CD1c-positive myeloid dendritic cell (primary cell): ENCODE results near the gene ACAP1.
A peak's percentile ranks its signal among the peaks of the same experiment; 100 is the strongest.
"Not testable (repeated sequence)": the region's sequence is repeated elsewhere in the genome, so short reads cannot be mapped to it uniquely, and the experiment has no call there.

Experiments used
- DNase-seq: peaks from one replicate; pipeline ENCODE4 v3.0.0-alpha.2; 2016; ENCODE audit errors: extremely low spot score

ACAP1 gene

DNA sequence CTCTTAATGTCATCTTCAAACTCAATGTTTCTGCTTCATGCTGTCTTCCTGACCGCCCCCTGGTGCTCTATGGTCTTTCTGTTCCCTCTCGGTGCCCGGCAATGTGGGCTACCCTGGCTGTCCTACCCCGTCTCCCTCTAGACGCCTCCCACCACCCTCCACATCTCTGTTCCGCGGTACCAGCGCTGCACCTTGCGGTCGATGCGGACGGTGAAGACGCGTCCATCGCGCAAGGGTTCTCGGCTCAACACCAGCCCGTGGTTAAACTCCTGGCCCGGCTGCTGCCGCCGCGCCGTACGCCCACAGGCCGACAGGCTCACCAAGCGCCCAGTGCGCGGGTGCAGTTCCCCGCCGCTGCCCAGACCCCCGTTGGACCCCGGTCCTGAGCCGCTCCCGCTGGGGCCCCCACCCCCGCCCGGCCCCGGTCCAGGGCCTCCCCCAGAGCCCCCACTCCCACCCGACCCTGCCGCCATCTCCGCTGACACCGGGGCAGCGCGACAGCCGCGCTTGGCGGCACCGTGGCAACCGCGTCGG lies 7.4 kb upstream of the ACAP1 start, which contains the start of gene NEURL4:
Gene NEURL4 (minus strand): TSS at position 496 of the 534 bp plus-strand sequence. CDS start 23 bp downstream, at position 473.
- DNase-seq: no peak

DNA sequence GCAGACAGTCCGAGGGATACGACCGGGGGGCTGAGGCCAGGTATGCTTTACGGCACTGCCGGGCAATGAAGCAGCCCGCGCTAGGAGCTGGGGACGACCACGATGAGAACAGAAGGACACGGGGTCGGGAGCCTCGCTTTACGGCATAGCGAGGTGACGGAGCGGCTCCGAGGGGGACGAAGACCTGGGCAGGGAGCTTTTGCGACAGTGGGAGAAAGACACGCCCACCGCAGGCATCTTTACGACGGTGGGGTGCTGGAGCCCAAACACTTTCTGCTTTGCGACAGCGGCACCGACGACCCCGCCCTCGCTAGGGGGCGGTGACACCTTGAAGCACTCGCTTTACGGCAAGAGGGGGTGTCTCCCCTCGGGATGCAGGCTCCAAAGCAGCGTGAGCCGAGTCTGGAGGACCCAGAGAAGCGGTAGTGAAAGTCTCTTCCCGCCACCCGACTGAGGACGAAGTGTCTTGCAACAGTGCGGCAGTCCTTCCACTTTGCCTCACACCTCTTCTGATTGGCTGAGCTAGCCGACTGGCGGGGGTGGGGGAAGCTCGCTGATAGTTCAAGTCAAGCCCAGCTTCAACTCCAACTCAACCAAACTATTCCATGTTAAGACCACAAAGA lies 6.8 kb upstream of the ACAP1 start:
- peak; percentile 100 for DNase-seq

DNA sequence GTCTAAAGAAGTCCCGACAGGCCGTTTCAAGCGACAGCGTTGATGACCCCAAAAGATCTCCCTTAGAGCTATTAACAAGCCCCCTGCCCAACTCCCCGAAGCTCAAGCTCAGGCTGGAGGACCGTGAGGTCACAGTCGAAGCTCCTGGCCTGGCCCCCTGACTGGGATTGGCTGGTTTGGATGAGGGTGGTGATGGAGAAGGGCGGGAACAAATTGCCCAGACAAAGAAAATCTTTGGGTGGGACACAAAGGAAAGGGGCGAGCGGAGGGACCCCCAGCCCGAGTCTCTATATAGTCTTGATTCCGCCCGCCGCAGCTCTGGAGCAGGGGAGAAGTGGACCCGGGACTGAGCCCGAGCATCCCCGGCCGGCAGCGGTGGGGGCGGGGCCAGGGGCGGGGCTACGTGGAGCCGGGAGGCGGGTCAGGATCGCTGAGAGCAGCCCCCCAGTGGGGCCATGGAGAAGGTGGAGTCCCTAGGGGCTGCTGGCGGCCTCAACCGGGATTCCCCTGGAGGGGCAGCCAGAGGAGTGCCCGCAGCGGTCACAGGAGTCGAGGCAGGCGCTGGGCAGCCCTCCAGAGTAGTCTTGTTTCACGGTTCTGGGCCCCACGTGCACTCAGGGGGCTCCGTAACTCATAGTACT lies 6.2 kb upstream of the ACAP1 start:
- DNase-seq: no peak

DNA sequence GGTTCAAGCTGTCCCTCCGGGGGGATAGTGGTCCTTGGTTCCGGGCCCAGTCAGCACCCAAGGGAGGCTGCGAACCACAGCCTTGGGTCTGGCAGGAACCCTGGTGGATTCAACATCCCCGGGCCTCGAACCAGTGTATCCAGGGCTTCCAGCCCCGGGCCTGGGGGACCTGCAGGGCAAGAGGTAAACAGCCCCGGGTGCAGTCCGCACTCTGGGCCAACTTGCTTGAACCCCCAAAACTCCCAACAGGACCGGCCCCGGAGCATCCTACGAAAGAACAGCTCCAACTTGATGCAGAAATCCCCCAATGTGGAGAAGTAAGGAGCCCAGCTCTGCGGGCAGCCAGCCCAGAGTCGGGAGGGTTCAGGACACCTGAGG lies 5.7 kb upstream of the ACAP1 start:
- DNase-seq: no peak

DNA sequence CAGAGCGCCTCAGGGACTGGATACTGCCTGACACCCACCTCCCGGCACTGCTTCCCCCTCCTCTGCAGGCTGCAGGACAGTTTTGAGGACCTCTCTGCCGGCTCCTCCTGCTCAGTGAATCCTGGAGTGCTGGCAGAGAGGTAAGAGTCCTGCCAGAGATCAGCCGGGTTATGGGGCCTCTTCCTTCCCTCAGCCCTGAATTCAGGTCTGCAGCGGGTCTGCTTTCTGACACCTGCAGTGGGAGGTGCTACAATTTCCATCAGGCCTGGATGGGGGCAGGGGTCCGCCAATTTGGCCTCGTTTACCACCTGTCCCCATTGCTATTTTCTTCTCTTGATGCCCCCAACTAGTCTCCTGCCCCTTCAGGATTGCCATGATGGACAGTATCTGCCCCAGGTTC lies 4.2 kb upstream of the ACAP1 start:
- DNase-seq: no peak

DNA sequence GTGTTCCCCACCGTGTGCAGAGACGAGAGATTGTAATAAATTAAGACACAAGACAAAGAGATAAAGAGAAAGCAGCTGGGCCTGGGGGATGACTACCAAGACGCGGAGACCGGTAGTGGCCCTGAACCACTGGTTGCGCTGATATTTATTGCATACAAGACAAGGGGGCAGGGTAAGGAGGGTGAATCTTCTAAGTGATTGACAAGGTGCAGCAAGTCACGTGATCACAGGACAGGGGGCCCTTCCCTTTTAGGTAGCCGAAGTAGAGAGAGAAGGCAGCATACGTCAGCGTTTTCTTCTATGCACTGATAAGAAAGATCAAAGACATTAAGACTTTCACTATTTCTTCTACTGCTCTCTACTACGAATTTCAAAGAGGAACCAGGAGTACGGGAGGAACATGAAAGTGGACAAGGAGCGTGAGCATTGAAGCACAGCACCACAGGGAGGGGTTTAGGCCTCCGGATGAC lies 3.7 kb upstream of the ACAP1 start:
- DNase-seq: not testable (repeated sequence)

DNA sequence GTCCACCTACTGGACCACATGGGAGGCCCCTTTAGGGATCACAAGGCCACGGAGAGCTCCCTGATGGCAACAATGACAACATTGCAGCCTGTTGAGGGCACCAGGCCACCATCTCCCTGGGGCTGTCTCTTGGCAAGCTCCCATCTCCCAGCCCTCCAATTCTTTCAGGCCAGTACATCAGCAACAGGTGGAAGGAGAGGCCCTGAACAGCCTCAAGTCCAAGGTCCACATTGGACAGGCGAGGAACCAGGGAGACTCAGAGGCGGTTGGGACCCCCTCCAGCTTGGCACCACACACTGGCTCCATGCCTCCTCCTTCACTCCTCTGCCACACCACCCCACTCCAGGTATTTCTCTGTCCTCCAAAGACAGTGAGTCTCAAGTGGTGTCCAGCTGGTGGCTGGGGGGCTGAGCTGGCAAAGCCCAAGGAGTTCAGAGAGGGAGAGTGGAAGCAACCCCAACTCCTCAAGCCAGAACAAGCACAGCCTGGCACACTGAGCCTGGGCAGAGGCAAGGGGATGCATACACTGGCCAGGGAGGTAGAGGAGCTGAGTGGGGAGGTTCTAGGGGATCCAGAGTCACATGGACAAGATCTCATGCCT lies 1.3 kb upstream of the ACAP1 start:
- DNase-seq: no peak

DNA sequence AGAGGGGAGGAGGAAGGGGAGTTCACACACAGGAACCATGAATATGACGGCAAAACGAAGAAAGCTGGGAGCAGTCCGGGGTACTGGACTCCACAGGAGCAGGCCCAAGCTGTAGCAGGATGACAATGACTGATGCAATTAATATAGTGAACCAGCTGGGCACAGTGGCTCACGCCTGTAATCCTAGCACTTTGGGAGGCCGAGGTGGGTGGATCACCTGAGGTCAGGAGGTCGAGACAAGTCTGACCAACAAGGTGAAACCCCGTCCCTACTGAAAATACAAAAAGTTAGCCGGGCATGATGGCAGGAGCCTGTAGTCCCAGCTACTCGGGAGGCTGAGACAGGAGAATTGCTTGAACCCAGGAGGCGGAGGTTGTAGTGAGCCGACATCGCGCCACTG lies 564 bp upstream of the ACAP1 start:
- DNase-seq: not testable (repeated sequence)

DNA sequence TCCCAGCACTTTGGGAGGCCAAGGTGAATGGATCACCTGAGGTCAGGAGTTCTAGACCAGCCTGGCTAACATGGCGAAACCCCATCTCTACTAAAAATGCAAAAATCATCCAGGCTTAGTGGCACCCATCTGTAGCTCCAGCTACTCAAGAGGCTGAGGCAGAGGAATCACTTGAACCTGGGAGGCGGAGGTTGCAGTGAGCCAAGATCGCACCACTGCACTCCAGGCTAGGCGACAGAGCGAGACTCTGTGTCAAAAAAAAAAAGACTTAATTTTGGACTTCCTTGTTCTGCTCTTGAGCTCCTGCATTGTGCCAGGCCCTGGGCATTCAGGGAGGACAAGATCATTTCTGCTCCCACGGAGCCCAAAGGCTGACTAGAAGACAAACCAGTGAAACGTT lies 1.3 kb downstream of the ACAP1 start:
- not testable (repeated sequence) for DNase-seq

DNA sequence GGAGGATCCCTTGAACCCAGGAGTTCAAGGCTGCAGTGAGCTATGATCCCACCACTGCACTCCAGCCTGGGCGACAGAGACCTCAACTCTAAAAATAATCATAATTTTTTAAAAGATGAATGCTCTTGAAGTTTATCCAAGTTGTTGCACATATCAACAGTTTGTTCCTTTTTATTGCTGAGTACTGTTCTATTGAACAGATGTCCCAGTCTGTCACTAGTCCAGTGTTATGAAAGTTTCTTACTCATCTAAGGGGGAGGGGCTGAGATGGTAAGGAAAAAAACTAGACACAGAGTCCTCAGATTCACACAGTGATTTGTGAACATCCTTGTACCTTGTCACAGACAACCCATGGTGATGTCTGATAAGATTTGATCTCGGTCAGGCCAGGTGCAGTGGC lies 3.9 kb downstream of the ACAP1 start:
- peak; percentile 8 for DNase-seq

DNA sequence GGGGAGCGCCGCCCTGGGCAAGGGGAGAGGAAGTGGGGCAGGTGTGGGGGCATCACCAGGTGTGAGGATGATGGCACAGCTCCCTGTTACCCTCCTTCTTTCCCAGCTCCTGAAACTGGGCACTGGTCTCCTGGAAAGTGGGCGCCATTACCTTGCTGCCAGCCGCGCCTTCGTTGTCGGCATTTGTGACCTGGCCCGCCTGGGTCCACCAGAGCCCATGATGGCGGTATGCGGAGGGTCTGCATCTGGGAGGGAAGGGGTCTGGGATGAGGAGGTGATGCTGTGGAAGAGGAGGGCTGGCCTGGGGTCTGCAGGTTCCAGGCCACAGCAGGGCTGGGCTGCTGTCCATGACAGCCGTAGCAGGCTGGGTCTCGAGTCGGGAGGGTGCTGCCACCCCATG lies 5.5 kb downstream of the ACAP1 start:
- DNase-seq: no peak

DNA sequence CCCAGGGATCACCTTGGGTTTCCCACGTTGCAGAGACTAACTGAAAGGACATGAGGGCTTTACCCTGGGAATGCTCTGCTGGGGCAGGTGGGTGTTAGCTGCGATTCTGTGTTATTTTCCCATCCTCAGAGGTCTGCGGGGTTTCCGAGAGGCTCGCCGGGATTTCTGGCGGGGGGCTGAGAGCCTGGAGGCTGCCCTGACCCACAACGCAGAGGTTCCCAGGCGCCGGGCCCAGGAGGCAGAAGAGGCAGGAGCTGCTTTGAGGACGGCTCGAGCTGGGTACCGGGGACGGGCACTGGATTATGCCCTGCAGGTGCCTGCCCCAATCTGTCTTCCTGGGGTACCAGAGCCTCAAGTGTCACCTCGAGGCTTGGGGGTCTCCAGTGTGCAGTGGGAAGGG lies 6.9 kb downstream of the ACAP1 start:
- no peak for DNase-seq

DNA sequence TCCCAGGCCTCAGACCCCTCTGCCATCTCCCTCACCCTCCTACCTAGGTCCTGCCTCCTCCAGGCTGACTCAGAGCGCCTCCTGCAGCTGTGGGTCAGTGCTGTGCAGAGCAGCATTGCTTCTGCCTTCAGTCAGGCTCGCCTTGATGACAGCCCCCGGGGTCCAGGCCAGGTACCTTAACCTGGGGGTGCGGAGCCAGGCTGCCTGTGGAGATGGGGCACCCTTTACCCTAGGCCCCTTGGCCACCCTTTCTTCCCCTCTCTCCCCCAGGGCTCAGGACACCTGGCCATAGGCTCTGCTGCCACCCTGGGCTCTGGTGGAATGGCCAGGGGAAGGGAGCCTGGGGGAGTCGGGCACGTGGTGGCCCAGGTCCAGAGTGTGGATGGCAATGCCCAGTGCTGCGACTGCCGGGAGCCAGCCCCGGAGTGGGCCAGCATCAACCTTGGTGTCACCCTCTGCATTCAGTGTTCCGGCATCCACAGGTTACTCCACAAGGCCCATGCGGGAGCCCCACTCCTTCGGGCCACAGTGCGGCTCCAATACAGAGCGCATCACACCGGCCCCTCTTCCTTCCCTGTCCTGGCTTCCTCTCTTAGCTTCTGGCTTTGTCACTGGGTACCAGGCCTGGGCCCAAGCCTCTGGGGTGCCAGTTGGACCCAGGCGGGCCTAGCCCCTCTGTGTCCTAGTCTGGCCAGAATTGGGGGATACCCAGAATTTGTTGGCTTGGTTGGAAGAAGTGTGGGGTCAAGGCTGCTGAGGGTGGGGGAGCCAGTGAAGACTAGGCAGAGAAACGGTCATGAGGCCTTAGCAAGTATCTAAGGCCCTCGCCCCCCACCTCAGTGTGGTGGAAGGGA lies 10.7 kb downstream of the ACAP1 start:
- no peak for DNase-seq

DNA sequence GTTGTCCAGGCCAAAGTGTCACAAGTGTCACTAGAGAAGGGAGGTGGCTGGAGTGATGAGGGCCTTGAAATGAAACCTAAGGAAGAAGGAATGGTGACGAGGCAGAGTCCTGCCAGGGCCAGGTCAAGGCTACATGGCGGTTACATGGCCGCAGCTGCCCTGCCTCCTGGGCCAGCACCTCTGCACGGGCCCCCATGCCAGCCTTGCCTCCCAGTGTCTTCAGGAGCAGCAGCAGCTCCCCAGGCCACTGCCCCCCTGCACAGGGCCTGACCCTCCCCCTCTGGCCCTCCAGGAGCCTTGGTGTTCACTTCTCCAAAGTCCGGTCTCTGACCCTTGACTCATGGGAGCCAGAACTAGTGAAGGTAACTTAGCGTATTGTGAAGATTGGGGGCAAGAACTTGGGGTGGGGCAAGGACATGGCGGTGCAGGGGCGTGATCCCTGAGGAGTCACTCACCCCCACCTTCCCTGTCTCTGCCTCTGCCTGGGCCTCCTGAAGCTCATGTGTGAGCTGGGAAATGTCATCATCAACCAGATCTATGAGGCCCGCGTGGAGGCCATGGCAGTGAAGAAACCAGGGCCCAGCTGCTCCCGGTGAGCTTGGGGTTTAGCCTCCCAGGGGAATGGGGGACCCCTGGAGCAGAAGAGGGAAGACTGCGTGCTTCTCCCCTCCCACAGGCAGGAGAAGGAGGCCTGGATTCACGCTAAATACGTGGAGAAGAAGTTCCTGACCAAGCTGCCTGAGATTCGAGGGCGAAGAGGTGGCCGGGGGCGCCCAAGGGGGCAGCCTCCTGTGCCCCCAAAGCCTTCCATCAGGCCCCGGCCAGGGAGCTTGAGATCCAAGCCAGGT lies 11.5 kb downstream of the ACAP1 start:
- no peak for DNase-seq

DNA sequence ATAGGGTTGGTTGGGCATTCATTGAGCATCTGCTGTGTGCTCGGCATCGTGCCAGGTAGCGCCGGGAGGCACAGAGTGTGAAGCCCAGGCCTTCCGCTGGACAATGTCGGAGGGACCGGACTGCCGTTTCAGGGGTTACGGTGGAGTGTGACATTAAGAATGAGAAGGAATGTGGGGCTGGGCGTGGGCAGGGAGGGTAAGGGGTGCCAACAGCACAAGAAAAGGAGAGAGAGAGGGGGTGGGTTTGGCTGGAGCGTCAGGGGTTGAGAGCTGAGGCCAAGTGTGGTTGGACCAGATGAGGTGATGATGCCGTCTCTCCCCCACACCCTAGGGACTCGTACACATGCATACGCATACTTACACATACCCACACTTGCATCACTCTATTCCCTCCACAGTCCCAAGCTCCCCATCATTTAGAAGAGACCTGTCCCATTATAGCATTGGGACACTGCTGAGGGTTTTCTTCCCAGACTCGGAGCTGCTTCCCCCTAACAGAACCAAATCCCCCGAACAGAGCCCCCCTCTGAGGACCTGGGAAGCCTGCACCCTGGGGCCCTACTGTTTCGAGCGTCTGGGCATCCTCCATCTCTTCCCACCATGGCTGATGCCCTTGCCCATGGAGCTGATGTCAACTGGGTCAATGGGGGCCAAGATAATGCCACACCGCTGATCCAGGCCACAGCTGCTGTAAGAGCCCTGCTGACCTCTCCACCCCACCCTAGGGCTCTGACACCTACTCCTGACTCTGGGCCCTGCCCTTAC lies 12.3 kb downstream of the ACAP1 start:
- DNase-seq: no peak

DNA sequence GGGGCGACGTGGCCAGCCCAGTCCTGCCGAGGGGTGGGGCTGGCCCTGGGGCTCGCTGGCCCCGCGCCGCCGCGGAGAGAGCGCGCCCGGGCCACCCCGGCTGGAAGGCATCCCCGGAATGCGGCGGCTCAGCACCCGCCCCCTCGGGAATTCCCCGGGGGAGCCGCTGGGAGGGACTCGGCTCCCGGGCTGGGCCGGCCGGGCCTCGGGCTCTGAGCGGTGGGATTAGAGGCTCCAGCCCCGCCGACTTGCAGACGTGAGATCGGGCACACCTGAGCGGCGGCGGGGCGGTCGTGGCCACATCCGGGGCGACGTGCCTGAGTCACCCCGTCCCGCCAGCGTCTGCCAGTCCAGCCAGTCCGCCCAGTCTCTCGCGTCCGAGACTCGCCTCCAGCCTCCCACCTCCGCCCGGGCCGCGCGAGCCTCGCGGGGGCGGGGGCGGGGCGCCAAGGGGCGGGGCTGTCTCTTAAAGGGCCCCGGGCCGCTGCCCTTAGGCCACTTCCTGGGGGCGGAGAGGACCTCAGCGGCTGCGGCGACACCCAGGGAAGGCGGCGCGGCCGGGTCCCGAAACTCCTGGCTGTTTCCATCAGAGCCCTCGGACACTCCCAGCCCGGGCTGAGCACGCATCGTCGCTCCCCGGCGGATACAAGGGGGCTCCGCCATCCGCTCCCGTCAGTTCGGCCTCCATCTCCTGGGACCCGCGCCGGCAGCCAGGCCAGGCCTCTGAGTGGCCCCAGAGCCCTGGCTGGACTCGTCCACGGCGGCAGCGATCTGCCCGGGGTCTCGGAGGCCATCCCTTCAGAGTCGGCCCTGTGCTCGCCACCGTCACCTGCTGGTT lies 15.6 kb downstream of the ACAP1 start, which contains the start of gene KCTD11:
Gene KCTD11 (plus strand): TSS at position 498 of the 838 bp plus-strand sequence.
- peak; percentile 90 for DNase-seq

DNA sequence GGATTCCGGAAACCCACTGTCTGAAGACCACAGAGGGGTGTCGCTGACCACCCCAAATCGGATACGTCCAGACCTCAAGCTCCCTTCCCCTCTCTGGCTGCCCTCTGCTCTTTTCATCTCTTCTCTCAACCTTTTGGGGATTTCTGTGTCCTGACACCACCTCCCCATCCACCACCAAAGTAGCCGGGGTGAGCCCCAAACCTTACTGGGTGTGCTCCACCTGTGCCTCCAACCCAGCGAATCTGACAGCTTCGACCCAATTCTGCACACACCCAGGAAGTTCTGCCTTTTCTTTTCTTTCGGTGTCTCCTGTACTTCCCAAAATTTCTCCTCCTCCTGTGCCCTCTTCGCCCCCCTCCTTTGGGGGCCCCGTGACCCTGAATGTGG lies 16.2 kb downstream of the ACAP1 start:
- DNase-seq: no peak

DNA sequence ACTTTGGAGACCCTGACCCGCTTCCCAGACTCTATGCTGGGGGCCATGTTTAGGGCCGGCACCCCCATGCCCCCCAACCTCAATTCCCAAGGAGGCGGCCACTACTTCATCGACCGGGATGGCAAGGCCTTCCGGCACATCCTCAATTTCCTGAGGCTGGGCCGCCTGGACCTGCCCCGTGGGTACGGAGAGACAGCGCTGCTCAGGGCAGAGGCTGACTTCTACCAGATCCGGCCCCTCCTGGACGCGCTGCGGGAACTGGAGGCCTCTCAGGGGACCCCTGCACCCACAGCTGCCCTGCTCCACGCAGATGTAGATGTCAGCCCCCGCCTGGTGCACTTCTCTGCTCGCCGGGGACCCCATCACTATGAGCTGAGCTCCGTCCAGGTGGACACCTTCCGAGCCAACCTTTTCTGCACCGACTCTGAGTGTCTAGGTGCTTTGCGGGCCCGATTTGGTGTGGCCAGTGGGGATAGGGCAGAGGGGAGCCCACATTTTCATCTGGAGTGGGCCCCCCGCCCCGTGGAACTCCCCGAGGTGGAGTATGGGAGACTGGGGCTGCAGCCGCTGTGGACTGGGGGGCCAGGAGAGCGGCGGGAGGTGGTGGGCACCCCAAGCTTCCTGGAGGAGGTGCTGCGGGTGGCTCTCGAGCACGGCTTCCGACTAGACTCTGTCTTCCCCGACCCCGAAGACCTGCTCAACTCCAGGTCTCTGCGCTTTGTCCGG lies 16.7 kb downstream of the ACAP1 start:
- DNase-seq: no peak
